Neural cell (in vitro differentiated cells): ENCODE data around the gene RGP1.

Experiments
- EP300 ChIP-seq: fragments of 450-650 bp; conservative IDR thresholded peaks from 2 replicates; pipeline ENCODE4 v1.6.1; 2014; ENCODE audit warnings: antibody characterized with exemption, mild to moderate bottlenecking, moderate library complexity; ENCODE audit not compliant: poor library complexity, severe bottlenecking
- EZH2 ChIP-seq: fragments of 200-600, 300-800 bp; shearing (Covaris generic), sonication (generic); IDR thresholded peaks from 2 replicates; pipeline ENCODE4 v1.6.1; 2014; ENCODE audit warnings: antibody characterized with exemption, low read length, borderline replicate concordance, mild to moderate bottlenecking; ENCODE audit not compliant: insufficient read depth, poor library complexity, severe bottlenecking
- MXI1 ChIP-seq: fragments of 450-650 bp; conservative IDR thresholded peaks from 2 replicates; pipeline ENCODE4 v1.6.1; 2014; ENCODE audit warnings: antibody characterized with exemption, mild to moderate bottlenecking; ENCODE audit not compliant: poor library complexity, severe bottlenecking
- POLR2AphosphoS5 ChIP-seq: IDR thresholded peaks from 2 replicates; pipeline ENCODE4 v1.6.1; 2012
- RAD21 ChIP-seq: fragments of 450-650 bp; conservative IDR thresholded peaks from 2 replicates; pipeline ENCODE4 v1.6.1; 2014; ENCODE audit warnings: antibody characterized with exemption, mild to moderate bottlenecking, moderate library complexity
- TAF1 ChIP-seq: IDR thresholded peaks from 2 replicates; pipeline ENCODE4 v1.6.1; 2012; ENCODE audit warnings: low read depth
- TF ChIP-seq, protein P1 (sequence below): fragments of 450-650 bp; IDR thresholded peaks from 2 replicates; pipeline ENCODE4 v1.5.1; 2014; ENCODE audit warnings: antibody characterized with exemption, mild to moderate bottlenecking, moderate library complexity; ENCODE audit not compliant: poor library complexity, severe bottlenecking
- TF ChIP-seq, protein P2 (sequence below): IDR thresholded peaks from 2 replicates; pipeline ENCODE4 v1.6.1; 2012; ENCODE audit warnings: borderline replicate concordance

DNA sequence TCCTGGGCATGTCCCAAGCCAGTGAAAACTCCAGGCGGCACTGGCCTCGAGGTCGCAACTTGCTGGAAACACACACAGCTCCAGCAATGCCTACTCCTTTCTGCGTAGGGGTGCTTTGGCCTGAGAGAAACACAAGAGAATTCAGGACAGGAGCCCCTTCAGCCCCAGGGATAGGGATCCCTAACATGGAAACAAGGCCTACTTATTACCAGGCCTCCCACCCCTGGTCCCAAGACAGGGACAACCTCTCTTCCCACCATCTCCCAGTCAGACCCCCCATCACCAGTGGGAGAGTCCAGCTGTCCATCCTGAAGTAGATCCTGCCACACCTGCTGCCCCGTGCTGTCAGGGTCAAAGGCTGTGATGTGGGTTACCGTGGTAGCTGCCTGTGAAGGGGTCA, 8.8 kb upstream of the RGP1 start:
- TF ChIP-seq EZH2: no peak
- TF ChIP-seq, protein P1, sequence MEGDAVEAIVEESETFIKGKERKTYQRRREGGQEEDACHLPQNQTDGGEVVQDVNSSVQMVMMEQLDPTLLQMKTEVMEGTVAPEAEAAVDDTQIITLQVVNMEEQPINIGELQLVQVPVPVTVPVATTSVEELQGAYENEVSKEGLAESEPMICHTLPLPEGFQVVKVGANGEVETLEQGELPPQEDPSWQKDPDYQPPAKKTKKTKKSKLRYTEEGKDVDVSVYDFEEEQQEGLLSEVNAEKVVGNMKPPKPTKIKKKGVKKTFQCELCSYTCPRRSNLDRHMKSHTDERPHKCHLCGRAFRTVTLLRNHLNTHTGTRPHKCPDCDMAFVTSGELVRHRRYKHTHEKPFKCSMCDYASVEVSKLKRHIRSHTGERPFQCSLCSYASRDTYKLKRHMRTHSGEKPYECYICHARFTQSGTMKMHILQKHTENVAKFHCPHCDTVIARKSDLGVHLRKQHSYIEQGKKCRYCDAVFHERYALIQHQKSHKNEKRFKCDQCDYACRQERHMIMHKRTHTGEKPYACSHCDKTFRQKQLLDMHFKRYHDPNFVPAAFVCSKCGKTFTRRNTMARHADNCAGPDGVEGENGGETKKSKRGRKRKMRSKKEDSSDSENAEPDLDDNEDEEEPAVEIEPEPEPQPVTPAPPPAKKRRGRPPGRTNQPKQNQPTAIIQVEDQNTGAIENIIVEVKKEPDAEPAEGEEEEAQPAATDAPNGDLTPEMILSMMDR: no peak
- no peak for TF ChIP-seq TAF1
- no peak for TF ChIP-seq EP300
- no peak for TF ChIP-seq POLR2AphosphoS5
- TF ChIP-seq RAD21: no peak
- TF ChIP-seq, protein P2, sequence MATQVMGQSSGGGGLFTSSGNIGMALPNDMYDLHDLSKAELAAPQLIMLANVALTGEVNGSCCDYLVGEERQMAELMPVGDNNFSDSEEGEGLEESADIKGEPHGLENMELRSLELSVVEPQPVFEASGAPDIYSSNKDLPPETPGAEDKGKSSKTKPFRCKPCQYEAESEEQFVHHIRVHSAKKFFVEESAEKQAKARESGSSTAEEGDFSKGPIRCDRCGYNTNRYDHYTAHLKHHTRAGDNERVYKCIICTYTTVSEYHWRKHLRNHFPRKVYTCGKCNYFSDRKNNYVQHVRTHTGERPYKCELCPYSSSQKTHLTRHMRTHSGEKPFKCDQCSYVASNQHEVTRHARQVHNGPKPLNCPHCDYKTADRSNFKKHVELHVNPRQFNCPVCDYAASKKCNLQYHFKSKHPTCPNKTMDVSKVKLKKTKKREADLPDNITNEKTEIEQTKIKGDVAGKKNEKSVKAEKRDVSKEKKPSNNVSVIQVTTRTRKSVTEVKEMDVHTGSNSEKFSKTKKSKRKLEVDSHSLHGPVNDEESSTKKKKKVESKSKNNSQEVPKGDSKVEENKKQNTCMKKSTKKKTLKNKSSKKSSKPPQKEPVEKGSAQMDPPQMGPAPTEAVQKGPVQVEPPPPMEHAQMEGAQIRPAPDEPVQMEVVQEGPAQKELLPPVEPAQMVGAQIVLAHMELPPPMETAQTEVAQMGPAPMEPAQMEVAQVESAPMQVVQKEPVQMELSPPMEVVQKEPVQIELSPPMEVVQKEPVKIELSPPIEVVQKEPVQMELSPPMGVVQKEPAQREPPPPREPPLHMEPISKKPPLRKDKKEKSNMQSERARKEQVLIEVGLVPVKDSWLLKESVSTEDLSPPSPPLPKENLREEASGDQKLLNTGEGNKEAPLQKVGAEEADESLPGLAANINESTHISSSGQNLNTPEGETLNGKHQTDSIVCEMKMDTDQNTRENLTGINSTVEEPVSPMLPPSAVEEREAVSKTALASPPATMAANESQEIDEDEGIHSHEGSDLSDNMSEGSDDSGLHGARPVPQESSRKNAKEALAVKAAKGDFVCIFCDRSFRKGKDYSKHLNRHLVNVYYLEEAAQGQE: no peak
- TF ChIP-seq MXI1: no peak
